ENCODE results near the gene SYNE1. TPM values are rescaled to one million over a fixed set of nuclear protein-coding genes. Genes with fewer than 3 reads are reported as not detected.

SYNE1 gene
- total RNA-seq, 4 donors from 2014 or later: 29.1 to 51.5 (median 45.6) TPM

GRCh38 chr6:152364866-152365265, 272.3 kb downstream of the SYNE1 start:
- peaks cover 7 to 14% of the 10 kb centered on the region in 2 donors for H3K4me1 ChIP-seq
- H3K4me3 ChIP-seq: no peak overlapping the region
- no peak for TF ChIP-seq POLR2A (IDR thresholded peaks at IDR 0.05)
- TF ChIP-seq CTCF (IDR thresholded peaks at IDR 0.05 in 4 of 5, conservative IDR thresholded peaks at IDR 0.05 in 1 of 5): no peak
- DNase-seq: no peak
- H3K36me3 ChIP-seq: peaks cover 2 to 45% of the 10 kb centered on the region in 2 donors
- in situ Hi-C loops (cut with MboI; ENCODE audit: low sequenced_read_pairs in 4 of 4): no loop called here
- no peaks in the 10 kb centered on the region for H3K27me3 ChIP-seq
- no peaks in the 10 kb centered on the region for H3K9me3 ChIP-seq
- no peak overlapping the region for H3K27ac ChIP-seq
- no peak for ATAC-seq
- intact Hi-C loops (cut with DNase I; ENCODE audit: low total_unique reads): no loop called here

- ATAC-seq: no peak
- in situ Hi-C loops (cut with MboI; ENCODE audit: low sequenced_read_pairs in 4 of 4): no loop called here
- intact Hi-C loops (cut with DNase I; ENCODE audit: low total_unique reads): no loop called here
- Histone ChIP-seq H3K27me3 (no peaks in the 10 kb centered on the region), H3K9me3 (no peaks in the 10 kb centered on the region), H3K4me1 (no peaks in the 10 kb centered on the region), H3K27ac (no peak overlapping the region), H3K4me3 (no peak overlapping the region), H3K36me3 (peaks cover 2 to 47% of the 10 kb centered on the region in 2 donors)
- no peak for DNase-seq
- TF ChIP-seq CTCF (IDR thresholded peaks at IDR 0.05 in 4 of 5, conservative IDR thresholded peaks at IDR 0.05 in 1 of 5): no peak
- no peak for TF ChIP-seq POLR2A (IDR thresholded peaks at IDR 0.05)
Measured at GRCh38 chr6:152360034-152360433, 277.1 kb downstream of the SYNE1 start.

- TF ChIP-seq POLR2A (IDR thresholded peaks at IDR 0.05) (no peak), CTCF (IDR thresholded peaks at IDR 0.05 in 4 of 5, conservative IDR thresholded peaks at IDR 0.05 in 1 of 5) (peak in 2 of 5 experiments; percentile 11 to 45)
- no peaks in the 10 kb centered on the region for H3K9me3 ChIP-seq
- in situ Hi-C loops (cut with MboI; ENCODE audit: low sequenced_read_pairs in 4 of 4): no loop called here
- H3K27ac ChIP-seq: no peak overlapping the region
- H3K36me3 ChIP-seq: peaks cover 2 to 48% of the 10 kb centered on the region in 2 donors
- H3K27me3 ChIP-seq: no peaks in the 10 kb centered on the region
- ATAC-seq (peak in 1 of 2 donors; percentile 64), DNase-seq (no peak)
- intact Hi-C loops (cut with DNase I; ENCODE audit: low total_unique reads): no loop called here
- no peak overlapping the region for H3K4me3 ChIP-seq
- H3K4me1 ChIP-seq: peaks cover 4 to 6% of the 10 kb centered on the region in 2 donors
Measured at GRCh38 chr6:152356662-152357061, 280.5 kb downstream of the SYNE1 start.

- Histone ChIP-seq H3K27ac (no peak overlapping the region), H3K27me3 (no peaks in the 10 kb centered on the region), H3K4me3 (no peak overlapping the region), H3K36me3 (peaks cover 2 to 41% of the 10 kb centered on the region in 2 donors), H3K4me1 (peaks cover 10% of the 10 kb centered on the region in 2 donors), H3K9me3 (no peaks in the 10 kb centered on the region)
- ATAC-seq (no peak), DNase-seq (no peak)
- intact Hi-C loops (cut with DNase I; ENCODE audit: low total_unique reads) (no loop called here), in situ Hi-C loops (cut with MboI; ENCODE audit: low sequenced_read_pairs in 4 of 4) (no loop called here)
- no peak for TF ChIP-seq POLR2A (IDR thresholded peaks at IDR 0.05)
- TF ChIP-seq CTCF (IDR thresholded peaks at IDR 0.05 in 4 of 5, conservative IDR thresholded peaks at IDR 0.05 in 1 of 5): no peak
Measured at GRCh38 chr6:152356016-152356415, 281.1 kb downstream of the SYNE1 start.

- no peak for TF ChIP-seq CTCF (IDR thresholded peaks at IDR 0.05 in 4 of 5, conservative IDR thresholded peaks at IDR 0.05 in 1 of 5)
- TF ChIP-seq POLR2A (IDR thresholded peaks at IDR 0.05): no peak
- H3K27me3 ChIP-seq: no peaks in the 10 kb centered on the region
- intact Hi-C loops (cut with DNase I; ENCODE audit: low total_unique reads): no loop called here
- no peak for DNase-seq
- in situ Hi-C loops (cut with MboI; ENCODE audit: low sequenced_read_pairs in 4 of 4): no loop called here
- peaks cover 17 to 19% of the 10 kb centered on the region in 2 donors for H3K4me1 ChIP-seq
- peaks cover 0 to 36% of the 10 kb centered on the region in 2 donors for H3K36me3 ChIP-seq
- no peak overlapping the region for H3K27ac ChIP-seq
- H3K9me3 ChIP-seq: no peaks in the 10 kb centered on the region
- ATAC-seq: no peak
- H3K4me3 ChIP-seq: no peak overlapping the region
Measured at GRCh38 chr6:152355166-152355565, 282.0 kb downstream of the SYNE1 start.
